ENCODE results near the gene WNK2.
"Not testable (repeated sequence)": the region's sequence is repeated elsewhere in the genome, so short reads cannot be mapped to it uniquely, and the experiment has no call there.

WNK2 gene

DNA sequence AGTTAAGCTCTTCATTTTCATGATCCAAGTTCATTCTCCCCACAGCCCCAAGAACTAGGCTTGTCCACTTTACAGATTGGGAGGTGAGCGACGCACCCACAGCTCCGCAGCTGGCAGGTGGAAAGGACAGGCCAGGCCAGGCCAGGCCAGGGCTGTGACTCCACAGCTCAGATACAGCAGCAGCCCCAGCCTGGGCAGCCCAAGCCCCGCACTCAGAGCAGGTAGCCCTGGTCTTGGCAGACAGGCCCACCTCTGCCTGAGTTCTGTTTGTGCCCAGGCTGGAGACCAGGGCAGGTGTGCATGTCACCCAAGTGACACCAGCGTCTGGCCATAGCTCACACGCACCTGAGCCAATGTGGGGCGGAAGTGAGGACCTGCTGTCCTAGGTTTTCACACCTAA lies 124.7 kb downstream of the WNK2 start:
- DNase-seq = no peak

DNA sequence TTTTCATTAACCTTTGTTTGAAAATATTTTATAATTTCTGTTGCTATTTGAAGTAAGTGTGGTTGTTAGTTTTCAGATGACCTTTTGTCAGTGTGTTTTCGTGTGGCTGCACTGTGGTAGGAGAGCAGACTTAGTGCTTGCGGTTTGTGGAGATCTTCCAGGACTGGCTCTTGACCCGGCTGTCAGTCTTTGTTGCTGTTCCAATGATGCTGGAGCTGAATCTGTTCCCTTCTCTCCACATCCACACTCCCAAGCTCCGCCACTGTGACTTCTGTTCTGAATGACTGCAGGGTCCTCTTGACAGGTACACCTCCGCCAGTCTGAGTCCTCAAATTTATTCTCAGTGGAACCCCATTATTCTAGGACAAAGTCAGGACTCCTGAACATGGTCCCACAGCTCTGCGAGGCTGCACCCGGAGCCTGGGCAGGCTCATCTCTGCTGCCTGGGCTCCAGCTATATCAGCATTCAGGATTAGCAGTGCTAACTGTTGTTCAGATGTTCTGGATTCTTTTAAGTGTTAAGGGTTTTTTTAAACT lies 126.0 kb downstream of the WNK2 start:
- DNase-seq = no peak

DNA sequence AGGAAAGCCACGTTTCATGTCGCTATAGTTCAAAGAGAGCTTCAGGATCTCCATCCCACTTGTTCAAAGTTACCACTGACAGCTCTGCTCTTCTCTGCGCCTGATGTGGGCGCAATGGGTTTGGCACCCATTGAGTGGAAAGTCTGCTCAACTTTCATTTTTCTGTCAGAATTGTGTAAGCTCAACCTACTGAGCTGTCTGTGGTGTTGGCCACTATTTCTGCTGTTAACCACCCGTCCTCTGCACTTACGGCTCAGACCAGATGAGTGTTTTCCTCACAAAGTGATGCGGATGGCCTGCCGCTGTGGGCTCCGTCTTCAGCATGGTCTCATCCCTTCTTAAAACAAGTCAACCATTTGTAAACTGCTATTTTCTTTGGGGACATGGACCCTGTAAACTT lies 131.2 kb downstream of the WNK2 start:
- no peak for DNase-seq

DNA sequence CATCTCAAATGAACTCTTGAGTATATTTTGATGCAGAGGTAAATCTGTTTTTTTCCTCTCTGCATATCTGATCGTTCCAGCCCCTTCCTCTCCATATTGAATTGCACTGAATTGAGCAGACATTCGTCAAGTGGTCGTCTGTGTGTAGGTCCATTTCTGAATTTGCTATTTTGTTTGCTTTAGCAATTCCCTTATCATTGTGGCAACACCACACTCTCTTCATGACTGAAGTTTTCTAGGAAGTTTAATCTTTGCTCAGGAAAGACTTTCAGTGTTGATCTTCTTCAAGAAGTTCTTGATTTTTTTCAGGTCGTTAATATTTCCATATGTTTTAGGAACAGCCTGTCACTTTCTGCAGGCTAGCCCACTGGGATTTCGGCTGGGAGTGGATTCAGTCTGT lies 132.0 kb downstream of the WNK2 start:
- no peak for DNase-seq

DNA sequence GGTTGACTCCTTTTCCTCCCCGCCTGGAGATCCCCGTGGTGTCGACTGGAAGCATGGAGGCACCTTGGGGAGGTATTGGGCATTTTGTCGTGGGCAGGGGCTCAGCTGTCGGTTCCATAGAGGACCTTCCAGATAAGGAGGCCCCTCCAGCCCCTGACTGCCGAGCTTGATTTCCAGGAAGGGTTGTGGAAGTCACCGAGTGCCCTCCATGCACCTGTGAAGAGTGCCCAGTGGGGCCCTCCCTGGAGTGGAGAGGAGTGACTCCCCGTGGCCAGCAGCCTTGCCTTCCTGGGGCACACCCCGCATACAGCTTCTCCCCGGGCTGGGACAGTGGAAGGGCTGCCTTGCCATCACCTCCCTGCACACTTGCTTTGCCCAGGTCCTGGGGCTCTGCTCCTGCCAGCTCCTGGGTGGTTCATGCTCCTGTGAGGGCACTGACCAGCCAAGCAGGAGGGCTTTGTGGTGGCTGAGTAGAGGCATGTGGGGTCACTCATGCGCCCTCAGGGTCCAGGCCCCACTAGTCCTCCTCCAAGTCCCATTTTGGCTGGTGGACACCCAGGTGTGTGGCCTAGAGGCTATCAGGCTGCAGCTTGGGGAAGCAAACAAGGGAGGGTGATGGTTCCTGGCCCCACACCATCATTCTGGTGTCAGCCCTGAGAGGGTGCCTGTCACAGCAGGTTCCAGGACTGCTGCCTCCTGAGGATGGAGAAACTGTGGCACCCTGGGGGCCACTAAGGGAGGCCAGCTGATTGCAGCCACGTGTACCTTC lies 133.0 kb downstream of the WNK2 start:
- no peak for DNase-seq

DNA sequence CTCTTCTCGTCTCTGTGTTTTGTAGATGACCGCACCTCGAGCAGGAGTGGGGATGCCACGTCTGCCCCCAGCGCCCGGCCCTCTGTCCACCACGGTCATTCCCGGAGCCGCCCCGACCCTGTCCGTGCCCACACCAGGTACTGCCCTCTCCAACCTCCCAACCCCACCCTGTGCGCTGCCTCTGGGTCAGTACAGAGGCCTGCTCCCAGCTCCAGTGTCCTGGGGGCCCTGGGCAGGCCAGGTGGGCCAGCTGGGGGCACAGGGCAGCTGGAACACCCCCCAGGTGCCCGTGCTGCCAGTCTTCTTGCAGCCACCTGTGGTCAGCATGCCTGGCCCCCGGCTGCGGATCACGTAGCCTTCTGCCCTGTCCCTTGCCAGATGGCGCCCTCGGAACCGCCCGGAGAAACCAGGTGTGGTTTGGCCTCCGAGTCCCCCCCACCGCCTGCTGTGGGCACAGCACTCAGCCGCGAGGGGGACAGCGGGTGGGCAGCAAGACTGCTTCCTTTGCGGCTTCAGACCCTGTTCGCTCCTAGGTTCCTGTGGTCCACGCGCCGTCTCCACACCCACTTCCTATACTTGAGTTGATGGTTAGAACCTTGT lies 133.7 kb downstream of the WNK2 start:
- DNase-seq = no peak

DNA sequence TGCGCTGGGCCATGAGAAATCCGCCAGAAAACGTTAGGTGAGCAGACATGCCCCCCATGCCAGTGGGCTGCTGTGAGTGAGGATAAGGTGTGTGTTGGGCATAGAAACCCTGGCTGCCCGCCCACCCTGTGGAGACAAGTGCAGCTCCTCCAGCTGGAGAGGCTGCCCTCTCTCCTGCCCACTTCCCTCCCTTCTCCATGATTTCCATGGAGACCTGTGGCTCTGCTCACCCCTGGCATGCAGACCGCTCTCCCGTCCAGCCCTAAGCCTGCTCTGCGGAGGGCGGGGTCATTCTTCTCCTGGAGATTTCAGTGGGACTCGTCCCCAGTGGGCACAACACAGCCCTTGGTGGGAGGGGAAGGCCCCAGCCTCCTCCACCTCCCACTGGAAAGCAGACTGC lies 134.5 kb downstream of the WNK2 start:
- no peak for DNase-seq

DNA sequence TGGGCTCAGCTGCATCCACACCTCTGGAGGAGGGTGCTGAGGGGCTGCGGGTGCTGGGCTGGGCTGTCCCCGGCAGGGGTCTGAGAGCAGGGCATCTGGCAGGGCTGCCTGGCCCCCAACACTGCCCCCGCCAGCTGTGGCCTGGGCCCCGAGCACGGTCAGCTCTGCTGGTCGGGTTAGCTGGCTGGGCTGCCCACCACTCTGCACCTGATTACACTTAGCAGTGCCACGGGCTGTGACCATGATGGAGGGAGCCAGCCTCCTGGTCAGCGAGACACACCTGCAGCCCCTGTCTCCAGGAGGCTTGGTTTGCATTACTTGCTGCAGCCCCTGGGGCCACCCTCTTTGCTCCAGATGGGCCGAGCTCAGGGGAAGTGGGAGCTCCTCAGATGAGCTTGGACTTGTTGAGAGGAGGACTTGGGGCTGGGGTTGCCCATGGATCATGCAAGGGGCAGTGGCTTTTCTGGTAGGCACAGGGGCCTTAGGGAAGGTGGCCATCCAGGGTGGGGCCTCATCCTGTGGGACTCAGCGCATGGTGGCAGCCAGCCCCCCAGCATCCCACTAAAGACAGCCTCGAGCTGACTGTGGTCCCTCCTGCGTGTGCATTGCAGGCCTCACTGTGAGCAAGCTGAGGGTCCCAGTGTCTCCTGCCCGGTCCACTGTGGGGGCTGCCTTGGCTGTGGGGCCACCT lies 135.5 kb downstream of the WNK2 start:
- DNase-seq = no peak

DNA sequence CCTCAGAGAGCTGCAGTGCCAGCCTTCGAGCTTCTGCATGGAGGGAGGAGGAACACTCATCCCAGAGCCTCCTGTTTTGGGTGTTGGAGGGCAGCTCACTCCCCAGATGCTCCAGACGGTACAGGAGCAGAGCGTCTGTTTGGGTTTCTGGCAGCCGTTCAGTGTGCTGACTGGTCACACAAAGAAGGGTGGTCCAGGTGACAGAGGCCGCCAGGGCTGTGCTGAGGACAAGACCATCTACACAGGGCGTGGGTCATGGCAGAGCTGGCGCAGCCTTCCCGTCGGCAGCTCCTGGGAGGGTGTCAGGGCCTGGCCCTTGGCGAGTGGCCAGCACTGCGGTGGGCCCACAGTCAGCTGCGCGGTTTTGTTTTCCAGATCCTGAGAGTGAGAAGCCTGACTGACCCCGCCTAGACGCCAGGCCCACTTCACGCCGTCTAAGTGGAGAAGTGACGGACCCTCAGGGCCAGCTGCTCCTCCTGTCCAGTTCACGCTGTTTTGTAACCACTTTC lies 136.1 kb downstream of the WNK2 start:
- DNase-seq = no peak

DNA sequence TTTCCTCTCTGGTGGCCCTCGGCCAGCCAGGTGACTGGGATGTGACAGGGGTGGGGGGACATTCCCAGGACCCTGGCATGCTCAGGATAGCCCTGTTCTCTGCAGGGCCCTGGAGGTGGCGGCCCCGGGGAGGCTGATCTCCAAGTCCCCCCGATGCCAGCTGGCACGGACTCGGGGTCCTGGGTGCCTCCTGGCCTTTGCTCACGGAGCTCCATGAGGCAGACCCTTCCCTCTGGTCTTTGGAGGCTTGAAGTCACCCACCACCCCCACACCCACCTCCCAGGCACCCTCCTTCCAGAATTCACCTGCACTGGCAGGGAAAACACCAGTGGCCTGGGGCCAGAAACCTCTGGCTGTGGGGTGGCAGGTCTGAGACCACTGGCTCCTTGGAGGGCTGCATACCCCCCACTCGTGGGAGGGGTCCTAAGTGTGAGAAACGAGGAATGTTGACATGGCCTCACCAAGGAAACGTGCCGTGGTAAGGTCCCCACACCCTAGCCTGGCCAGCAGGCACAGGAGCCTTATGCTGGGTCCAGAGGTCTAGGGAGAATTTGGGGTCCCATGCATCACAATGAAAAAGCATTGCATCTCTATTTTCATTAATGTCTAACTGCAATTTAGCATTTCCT lies 136.8 kb downstream of the WNK2 start:
- DNase-seq = no peak

DNA sequence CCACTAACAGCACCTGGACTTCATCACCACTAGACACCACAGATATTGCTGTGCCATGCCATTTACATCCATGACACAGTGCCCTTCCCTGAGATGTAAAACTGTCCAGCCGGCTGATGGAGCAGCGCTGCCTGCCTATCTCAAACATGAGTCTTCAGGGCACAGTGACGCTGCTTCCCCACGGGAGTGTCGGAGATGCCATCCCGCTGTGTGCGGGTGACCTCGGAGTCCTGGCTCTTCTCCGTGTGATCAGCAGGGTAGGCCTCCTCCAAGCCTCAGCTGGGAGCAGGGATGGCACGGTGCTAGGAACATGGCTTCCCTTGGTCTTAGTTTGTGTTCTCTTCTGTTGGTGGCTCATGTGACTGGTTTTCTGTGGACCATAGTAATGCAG lies 137.3 kb downstream of the WNK2 start:
- no peak for DNase-seq

DNA sequence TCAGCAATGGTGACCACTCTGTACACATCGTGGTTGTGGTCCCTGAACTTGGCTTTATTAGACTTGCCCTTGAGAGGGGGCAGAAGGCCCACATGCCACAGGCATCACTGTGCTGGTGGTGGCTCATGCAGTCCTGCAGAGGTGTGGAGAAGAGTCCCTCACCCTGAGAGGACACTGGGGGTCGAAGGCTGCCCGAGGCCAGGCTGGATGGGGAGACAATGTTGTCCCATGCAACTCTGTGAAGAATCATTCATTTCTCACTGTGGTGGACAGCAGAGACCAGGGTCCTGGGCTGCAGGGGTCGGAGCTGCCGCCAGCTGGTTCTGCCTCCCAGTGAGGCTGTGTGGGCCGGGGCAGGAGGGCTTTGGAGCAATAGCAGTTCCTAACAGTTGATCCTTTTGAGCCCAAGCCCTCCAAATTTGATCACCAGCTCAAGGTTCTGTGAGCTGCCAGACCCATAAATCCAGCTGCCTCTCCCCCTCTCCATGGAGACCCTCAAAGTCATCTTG lies 139.6 kb downstream of the WNK2 start:
- not testable (repeated sequence) for DNase-seq

DNA sequence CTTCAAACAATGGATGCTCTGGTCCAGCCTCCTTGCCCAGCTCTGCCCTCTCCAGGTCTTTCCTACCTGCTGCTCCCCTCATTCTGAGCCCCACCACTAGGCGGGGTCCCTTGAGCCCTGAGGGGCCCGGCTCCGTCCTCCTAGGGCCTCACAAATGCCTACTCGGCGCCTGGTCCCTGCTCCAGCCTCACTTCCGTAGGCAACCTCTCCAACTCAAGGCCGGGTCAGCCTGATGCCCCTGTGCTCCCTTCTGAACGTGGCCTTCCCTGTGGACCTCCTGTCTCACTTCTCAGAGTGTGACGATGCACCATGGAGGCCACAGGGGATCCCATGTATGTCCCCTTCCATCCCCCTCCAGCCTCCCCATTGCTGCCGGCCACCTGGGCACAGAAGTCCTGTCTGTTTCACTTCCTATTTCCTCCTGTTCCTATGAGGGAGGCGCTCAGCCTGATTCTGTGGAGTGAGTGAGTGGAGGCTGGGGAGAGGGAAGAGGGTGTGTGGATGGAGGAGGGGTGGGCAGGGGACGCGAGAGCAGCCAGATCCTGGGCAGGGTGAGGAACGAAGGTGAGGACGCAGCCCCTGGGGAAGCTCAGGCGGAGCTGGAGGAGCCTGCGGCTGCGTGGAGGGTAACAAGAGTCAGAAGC lies 140.4 kb downstream of the WNK2 start:
- no peak for DNase-seq

DNA sequence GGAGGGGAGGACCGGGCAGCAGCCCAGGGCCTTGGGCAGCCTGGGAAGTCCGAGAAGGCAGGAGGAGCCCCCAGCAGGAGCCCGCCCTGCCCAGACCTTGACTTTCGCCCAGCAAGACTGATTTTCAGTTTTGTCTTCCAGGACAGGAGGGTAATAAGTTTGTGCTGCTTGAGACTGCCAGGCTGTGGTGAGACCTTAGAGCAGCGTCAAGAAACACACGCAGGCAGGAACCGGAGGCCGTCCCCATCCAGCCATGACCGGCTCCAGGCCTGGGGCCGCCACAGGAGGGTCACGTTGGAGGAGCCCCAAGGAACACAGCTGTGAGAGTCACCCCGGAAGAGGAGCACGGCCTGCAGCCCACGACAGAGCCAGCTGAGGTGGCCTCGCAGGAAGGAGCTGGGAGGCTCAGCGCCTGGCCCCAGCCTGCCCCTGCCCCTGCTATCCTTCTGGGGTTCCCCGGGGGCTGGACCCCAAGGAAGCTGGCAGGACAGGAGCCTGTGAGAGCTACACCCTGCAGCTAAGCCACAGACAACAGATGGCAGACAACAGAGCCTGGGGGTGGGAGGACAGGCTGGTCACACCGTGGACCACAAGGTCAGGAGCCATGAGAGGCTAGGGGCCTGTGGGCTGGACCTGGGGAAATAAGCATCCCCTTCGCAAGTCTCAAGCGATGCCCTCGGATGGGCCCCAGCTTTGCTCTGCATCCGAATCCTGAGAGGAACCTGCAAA lies 141.5 kb downstream of the WNK2 start:
- no peak for DNase-seq

DNA sequence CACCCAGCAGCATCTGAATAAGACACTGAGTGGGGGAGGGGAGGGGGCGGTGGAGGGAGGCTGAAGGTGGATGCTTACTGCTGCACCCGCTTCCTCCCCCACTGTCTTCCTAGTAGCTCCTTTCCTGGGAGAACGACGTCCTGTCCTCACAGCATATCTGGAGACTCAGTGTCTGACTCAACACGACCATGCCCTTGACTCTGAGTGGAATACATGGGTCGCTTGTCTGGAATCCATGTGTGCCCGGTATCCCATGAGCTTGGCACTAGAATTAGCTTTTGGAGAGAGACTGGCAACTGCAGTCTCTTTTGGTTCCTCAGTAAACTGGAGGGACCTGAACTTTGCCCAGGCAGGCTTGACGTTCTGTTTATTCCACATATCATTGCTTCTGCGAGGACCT lies 142.1 kb downstream of the WNK2 start:
- DNase-seq = no peak

DNA sequence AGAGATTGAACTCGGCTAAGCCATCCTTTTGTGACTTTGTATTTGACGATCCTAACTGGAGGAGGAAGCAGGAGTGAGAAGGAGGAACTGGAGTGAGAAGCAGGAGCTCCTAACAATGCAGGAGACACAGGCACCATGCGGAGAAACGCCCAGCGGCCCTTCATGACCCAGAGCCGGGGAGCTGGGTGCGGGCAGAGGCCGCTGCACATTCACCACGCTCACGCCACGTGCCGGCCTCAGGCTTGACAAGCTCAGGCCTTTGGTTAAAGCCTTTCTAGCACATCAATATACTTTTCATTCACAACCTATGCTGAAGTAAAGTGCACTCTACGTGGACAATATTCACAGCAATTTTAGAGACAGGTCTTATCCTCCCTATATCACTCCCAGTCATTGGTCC lies 142.7 kb downstream of the WNK2 start:
- DNase-seq = no peak

DNA sequence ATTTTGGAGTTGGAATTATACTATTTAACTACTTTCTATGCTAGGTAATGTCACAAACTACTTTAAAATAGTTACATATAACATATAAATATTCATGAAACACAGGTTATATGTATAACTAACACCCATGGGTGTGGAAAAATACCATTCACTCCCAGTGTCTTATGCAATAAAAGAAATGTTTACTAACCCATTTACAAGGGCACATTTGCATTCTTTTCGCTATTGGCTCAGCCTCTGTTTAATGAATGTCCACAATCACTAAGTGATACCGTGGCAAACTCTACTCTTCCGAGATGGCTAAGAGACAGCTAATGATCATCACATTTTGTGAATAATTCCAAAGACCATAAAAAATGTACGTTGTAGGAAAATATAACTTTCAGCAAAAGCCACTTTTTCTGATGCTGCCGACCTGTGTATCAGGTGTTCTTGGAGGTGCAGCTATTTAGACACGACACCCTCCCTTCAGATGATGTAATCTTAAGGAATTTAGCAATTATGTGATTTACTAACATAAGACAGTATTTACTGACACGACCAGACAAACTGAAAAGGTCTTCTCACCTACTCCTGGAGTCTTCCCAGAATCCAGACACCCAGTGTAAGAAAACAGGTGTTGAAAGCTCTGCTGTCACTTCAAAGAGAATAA lies 145.8 kb downstream of the WNK2 start:
- no peak for DNase-seq

DNA sequence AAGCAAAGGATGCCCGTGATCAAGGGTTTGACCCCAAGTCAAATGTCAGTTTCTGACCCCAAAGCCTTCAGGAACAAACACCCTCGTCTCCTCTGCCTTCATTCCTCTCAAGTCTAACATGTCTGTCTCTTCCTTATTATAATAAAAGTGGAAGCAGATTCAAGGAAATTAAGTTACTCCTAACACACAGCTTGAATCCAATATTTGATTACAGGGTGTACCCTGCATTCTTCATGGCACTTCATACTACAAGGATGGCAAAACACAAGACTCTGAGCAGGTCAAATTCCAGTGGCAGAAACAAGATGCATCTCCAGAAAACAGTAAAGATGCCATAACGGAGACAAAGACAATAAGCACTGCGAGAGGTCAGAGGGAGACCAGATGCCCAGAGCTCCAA lies 148.4 kb downstream of the WNK2 start:
- no peak for DNase-seq

DNA sequence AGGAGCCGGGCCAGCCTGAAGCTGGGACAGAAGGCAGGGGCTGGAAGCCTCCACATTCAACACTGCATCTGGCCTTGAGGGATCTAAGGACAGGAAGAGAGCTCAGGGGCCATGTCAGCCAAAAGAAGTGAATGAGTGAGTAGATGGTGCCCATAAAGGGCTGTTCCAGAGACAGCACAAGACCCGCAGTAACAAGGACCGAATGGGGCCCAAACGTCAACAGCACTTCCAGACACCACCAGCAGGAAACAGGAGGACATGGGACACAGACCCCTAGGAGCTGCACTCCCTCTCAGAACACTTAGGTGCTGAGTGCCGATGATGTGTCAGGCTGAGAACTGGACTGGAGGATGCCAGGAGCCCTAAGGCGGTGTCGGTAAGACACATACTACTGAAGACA lies 152.8 kb downstream of the WNK2 start:
- DNase-seq = no peak

DNA sequence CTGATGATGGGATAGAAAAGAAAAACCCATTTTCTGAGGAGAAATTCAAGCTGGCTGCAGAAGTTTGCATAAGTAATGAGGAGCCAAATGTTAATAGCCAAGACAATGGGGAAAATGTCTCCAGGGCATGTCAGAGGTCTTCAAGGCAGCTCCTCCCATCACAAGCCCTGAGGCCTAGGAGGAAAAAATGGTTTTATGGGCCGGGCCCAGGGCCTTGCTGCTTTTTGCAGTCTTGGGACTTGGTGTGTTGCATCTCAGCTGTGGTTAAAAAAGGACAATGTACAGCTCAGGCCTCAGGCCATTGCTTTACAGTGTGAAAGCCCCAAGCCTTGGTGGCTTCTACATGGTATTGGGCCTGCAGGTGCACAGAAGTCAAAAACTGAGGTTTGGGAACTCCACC lies 154.3 kb downstream of the WNK2 start:
- not testable (repeated sequence) for DNase-seq

DNA sequence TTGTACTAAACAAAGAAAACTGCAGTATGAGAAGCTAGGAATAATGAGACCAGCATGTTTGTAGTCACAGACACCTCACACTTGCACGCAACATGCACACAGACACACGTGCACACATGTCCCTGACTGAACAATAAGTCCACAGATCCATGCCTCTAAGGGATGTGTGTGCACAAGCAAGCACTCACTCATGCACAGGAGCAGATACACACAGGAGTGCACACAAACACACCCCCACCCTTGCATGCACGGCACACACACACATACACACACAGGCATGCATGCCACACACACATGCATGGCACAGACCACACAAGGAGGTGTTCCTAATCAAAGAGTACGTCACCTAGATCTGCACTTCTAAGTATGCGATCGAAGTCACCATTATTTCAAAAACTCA lies 156.2 kb downstream of the WNK2 start:
- DNase-seq = no peak
